Cardiac fibroblast (primary cell): Measurements from ENCODE around the gene GOLGA8A.
"Not testable (repeated sequence)": the region's sequence is repeated elsewhere in the genome, so short reads cannot be mapped to it uniquely, and the experiment has no call there.

ENCODE experiments used
- DNase-seq, 2 donors: peaks; one replicate each; pipeline versions ENCODE4 v3.0.0 to v3.0.0-alpha.2; 2010; ENCODE audit warnings: low read depth in 2 of 2
- H3K4me3 ChIP-seq, 2 donors: replicated peaks in 1 of 2; 1 replicate in 1 of 2; 2 replicates in 1 of 2; pipeline ENCODE4 v1.5.1; 2011; ENCODE audit warnings: low read depth in 2 of 2, low read length in 2 of 2, mild to moderate bottlenecking in 2 of 2, moderate library complexity in 1 of 2
- TF ChIP-seq, protein P1 (sequence below): IDR thresholded peaks from one replicate; pipeline ENCODE4 v1.5.1; 2011; ENCODE audit warnings: low read depth, mild to moderate bottlenecking, low read length, inconsistent platforms

The GOLGA8A gene

DNA sequence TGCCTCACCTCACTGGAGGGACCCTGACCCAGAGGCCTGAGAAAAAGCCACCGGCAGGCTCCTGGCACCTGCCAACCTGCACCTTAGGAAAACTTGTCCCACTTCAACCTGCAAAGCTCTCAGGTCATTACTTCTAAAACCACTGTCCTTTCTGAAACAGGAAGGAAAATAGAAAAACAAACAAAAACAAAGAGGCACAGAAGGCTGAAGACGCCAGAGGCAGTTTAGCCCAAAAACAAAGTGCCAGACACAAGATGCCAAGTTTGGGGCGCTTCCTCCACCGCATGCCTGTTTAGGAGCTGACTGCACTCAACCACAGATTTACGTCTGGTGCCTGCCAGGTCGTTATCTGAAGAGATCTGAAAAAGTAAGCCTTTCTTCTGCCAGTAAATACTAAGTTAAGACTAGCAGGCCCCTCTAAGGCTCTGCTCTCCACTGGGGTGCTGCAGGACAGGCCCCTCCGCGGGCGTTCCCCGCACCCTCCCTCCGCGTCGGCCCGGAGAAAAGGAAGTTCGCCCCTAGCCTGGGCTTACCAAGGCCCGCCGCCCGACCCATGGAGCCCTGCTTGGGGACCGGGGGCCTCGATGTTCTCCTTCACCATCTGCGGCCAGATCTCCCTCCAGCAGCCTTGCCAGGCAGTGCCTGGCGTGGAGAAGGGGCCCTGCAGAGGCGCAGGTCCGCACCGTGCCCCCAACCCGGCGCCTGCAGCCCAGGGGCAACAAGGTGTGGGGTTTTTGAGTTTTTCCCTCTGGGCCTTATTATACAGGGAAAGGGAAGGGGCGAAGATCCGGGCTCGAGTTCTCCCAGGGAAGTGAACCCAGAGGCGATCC lies 1.3 kb downstream of the GOLGA8A start:
- DNase-seq, result peak in 1 of 2 donors; percentile 7
- H3K4me3 ChIP-seq, result peak overlapping the region; percentile 54 to 59
- TF ChIP-seq, protein P1, sequence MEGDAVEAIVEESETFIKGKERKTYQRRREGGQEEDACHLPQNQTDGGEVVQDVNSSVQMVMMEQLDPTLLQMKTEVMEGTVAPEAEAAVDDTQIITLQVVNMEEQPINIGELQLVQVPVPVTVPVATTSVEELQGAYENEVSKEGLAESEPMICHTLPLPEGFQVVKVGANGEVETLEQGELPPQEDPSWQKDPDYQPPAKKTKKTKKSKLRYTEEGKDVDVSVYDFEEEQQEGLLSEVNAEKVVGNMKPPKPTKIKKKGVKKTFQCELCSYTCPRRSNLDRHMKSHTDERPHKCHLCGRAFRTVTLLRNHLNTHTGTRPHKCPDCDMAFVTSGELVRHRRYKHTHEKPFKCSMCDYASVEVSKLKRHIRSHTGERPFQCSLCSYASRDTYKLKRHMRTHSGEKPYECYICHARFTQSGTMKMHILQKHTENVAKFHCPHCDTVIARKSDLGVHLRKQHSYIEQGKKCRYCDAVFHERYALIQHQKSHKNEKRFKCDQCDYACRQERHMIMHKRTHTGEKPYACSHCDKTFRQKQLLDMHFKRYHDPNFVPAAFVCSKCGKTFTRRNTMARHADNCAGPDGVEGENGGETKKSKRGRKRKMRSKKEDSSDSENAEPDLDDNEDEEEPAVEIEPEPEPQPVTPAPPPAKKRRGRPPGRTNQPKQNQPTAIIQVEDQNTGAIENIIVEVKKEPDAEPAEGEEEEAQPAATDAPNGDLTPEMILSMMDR, result no peak

DNA sequence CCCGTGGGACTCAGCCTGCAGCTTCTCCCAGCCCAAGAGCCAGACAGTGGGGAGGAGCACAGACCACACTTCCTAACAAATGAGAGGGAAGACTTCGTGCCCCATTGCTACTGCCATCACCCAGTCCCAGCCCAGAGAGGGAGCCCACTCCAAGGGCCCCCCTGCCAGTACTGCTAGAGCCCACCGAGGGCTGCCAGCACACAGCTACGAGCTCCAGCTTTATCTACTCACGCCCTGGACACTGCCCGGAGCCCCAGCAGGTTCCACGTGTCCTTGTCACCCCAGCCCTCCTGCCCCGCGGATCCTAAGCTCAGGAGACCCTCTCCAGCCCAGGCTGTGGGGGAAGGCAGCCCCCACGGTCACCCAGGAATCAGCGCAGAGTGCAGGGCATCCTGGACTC lies 1.9 kb downstream of the GOLGA8A start:
- H3K4me3 ChIP-seq, result no peak overlapping the region
- TF ChIP-seq, protein P1, result no peak
- no peak for DNase-seq

DNA sequence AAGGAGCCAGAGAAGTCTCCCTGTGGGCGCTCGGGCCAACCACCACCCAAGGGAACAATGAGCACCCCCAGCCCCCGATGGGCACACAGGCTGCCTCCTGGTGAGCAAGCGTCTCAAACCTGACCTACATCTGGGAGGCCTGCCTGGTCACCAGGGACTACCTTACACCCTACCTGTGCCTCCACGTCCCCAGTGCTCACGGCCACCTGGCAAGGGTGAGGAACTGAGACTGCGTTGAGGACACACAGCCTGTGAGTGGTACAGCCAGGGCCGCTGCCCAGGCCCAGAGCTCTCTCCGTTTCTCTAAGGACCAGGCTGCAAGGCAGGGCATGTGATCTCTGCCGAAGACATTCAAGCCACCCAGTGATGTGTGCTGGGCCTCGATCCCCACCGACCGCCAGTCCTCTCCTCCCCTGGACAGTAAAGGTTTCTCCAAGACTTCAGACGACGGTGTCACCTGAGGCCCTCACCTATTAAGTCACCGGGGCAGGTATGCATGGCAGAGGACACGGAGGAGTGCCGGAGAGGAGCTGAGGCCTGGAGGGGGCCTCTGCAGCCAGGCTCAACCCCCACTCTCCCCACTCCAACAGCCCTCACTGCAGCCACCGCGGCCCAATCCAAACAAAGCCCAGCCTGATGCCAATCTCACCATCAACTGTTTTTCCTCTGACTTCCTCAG lies 2.8 kb downstream of the GOLGA8A start:
- DNase-seq, result no peak
- TF ChIP-seq, protein P1, result no peak
- H3K4me3 ChIP-seq, result no peak overlapping the region

DNA sequence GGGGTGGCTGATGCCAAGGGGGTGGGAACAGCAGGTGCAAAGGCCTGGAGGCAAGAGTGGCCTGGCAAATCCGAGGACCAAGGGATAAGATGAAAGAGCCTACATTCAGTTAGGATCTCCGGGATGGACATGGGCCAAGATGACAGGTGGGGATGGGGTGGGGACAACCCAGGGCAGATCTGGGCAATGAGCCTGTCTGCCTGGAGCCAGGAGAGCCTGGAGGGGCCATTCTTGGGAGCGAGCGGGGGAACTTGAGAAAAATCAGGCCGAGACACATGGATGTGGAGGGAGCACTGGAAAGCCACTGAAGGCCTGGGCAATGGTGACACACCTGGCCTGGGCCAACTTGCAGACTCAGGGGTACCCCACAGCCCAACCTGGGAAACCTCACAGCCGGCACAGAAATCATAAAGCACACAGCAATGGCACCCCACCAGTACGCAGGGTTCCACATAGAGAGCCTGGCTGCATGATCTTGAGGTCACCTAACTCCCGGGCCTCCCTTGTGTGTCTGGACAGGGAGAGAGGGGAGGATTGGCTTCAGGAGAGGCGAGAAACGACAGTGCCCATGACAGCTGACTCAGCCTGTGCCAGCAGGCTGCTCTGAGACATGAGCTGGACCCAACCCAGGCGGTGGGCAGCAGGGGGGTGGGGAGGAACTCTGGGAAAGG lies 3.5 kb downstream of the GOLGA8A start:
- DNase-seq, H3K4me3 ChIP-seq: not testable (repeated sequence)

DNA sequence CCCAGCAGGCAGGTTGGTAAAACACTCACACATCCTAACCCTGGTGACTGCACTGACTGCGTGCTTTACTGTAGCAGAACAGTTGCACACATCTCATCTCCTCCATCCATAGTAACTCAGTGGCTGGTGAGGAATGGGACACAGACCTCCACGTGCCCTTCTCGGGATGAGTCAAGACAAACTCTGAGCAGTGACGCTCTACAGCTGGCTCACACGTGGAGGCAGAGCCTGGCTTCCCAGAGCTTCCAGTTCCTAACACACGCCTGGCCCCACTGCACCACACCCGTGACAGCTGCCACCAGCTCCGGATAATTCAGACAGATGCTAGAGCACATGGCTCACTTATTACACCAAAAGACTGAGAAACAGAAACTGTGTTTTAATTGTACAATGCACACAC lies 7.0 kb downstream of the GOLGA8A start:
- H3K4me3 ChIP-seq, result not testable (repeated sequence)
- DNase-seq, result peak in 1 of 2 donors; percentile 19

DNA sequence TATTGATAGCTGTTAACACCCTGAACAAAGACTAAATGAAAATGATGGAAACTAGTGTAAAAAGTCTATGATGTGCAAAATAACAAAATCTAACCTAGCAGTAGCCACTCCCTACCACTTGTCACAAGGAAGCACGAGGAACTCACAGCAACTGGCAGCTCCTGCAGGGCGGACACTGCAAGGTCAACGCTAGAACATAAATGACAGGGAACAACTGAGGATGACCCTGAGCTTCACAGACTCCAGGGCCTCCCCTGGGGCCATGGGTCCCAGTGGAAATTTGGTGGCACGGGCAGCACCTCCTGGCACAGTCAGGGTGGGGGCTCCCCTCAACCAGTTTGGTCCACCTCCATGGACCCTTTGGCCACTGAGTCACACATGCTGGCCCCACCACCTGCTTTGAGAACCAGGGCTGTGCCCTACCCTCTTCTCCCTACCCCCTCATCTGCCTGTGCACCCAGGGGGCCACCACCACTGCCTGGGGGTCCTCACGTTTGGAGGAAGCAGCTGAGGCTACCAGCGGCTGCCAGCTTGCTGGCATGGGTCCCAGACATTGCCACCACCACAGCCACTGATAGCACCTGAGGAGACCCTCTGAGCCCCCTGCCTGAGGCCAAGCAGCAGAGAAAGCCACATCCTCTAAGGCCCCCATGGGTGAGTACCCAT lies 14.1 kb downstream of the GOLGA8A start:
- DNase-seq, result not testable (repeated sequence)

DNA sequence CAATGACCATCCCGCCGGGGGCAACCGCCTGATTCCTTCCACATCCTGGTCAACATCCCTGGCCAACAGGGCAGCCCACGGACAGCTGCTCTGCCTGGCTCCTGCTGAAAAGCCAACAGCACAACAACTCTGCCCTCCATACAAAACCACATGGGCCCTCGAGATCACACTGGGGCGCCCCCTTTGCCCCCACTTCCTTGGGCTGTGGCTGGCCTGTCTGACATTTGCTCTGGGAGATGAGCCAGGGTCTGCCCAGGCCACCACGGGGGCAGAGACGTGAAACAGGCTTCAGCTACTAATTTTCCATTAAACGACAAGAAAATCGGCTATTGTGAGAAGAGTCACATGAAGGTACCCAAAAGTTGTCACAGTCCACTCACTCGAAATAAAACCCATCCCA lies 16.7 kb downstream of the GOLGA8A start:
- DNase-seq, H3K4me3 ChIP-seq: not testable (repeated sequence)

More for the DNA sequence above, 14.1 kb downstream of the GOLGA8A start:
- not testable (repeated sequence) for H3K4me3 ChIP-seq

DNA sequence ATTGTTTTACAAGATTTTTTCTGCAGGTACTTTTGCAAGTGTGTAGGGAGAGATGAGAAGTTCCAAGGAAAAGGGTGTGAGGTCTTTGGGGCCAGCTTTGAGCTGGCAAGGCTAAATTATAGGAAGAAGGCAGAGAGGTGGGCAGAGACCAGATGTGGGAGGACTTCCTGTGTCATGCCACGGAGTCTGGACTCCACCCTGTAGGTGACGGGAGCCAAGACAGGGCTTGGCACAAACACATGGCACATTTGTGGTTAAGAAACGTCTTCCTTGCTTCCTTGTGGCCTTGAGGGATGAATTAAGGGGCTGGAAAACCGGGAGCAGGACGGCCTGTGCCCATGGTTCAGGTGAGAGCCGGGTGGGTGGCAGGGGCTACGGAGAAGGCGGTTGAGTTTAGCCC lies 19.2 kb downstream of the GOLGA8A start:
- H3K4me3 ChIP-seq, DNase-seq: not testable (repeated sequence)

DNA sequence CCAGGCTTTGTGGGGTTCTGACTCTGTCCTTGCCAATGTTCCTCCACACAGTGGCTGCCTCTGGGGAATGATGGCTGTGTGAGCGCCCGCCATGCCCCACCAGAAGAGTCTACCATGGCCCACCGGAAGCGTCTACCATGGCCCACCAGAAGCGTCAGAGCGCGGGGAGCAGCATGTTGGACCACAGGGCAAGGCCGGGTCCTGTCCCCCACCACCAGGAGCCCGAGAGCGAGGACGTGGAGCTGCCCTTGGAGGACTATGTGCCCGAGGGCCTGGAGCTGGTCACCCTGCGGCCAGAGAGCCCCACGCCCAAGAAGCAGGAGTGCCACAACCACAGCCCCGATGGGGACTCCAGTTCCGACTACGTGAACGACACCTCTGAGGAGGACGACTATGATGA lies 28.1 kb downstream of the GOLGA8A start:
- DNase-seq, H3K4me3 ChIP-seq: not testable (repeated sequence)

DNA sequence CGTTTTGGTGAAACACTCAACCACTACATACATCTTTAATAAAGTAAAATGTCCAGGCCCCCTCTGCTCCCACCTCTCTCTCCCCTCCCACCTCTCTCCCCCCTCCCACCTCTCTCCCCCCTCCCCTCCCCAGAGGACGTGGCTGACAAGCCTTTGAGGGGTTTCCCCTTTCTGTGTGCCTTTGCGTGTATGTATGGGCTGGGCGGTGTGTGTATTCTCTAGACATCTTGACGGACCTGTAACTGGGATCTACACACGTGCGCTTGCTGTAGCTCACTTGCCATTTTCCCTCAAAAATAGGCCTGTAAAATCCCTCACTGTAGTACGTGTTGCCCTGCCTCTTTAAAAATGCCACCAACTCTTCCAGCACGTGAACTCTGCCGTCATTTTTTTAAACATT lies 28.6 kb downstream of the GOLGA8A start:
- not testable (repeated sequence) for DNase-seq

DNA sequence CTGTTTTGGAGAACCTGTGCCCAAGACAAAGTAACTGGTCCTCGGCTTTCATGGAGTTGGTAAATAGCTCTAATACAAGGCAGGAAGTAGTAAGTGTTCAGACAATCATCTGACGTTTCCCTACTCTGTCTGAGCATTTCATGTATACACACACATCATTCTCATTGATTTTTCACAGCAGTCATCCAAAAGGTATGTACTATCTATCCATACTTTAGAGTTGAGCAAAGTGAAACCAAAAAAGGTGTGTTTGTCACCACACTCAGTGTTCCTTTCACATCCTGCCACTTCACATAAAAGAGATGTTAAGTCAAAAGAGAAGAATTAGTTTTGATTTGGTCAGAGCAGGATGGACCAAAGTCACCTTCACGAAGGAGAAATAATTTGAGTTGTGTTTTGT lies 33.7 kb downstream of the GOLGA8A start:
- not testable (repeated sequence) for H3K4me3 ChIP-seq

More for the DNA sequence above, 28.6 kb downstream of the GOLGA8A start:
- not testable (repeated sequence) for H3K4me3 ChIP-seq

DNA sequence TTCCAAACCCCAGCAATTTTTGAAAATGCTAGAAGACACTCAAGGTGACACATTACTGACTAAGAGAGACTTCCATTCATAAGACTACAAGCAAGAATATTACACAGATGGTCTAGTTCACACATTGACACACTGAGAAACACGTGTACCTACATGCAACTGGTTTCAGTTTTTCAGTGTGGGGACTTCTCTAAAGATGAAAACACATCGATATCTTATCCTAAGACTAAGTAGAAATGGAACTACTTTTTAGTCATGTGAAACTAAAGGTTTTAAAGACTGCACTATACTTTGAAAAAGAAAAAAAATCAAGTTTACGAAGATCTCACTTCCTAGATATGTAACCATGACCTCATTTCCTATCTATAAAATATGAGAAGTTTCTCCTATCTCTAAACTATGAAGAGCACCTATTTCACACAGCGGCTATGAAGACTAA lies 34.4 kb downstream of the GOLGA8A start:
- H3K4me3 ChIP-seq, DNase-seq: not testable (repeated sequence)

More for the DNA sequence above, 33.7 kb downstream of the GOLGA8A start:
- not testable (repeated sequence) for DNase-seq

DNA sequence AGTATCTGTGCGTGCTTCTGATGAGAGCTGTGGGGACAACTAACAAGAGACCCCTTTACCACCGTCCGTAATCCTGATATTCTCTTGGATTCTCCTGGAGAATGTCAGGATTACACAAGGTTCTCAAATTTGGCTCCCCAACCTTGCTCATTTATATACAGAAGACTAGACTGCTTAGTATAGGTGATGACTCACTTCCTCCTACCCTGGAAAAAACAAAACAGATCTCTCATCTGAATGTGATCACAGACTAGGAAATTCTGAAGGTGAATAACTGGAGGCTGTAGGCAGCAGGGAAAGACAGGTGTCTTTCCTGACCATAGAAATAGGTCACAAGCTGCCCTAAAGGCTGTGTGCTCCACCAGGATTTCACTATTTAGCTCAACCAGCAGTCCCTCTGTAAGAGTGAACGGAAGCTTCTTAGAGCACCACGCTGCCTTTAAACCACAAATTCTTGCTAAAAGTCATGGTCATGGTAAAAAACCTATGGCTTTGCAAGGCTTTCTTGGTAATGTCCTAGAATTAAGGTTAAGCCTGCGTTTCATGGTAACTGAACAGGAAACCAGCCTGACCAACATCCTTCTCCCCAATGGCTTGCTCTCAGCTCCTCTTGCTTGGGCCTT lies 39.9 kb downstream of the GOLGA8A start:
- not testable (repeated sequence) for DNase-seq, H3K4me3 ChIP-seq
